HG02884 (cell line): ENCODE data around the gene TBC1D10A.

Experiments
- ATAC-seq: cut with Tn5 transposase; IDR thresholded peaks from one replicate; pipeline ENCODE4 v1.9.1; 2021; ENCODE audit warnings: mild to moderate bottlenecking, moderate library complexity; ENCODE audit not compliant: unreplicated experiment

TBC1D10A gene

GRCh38 chr22:30287648-30288418, 38.9 kb downstream of the TBC1D10A start:
- ATAC-seq = no peak

DNA sequence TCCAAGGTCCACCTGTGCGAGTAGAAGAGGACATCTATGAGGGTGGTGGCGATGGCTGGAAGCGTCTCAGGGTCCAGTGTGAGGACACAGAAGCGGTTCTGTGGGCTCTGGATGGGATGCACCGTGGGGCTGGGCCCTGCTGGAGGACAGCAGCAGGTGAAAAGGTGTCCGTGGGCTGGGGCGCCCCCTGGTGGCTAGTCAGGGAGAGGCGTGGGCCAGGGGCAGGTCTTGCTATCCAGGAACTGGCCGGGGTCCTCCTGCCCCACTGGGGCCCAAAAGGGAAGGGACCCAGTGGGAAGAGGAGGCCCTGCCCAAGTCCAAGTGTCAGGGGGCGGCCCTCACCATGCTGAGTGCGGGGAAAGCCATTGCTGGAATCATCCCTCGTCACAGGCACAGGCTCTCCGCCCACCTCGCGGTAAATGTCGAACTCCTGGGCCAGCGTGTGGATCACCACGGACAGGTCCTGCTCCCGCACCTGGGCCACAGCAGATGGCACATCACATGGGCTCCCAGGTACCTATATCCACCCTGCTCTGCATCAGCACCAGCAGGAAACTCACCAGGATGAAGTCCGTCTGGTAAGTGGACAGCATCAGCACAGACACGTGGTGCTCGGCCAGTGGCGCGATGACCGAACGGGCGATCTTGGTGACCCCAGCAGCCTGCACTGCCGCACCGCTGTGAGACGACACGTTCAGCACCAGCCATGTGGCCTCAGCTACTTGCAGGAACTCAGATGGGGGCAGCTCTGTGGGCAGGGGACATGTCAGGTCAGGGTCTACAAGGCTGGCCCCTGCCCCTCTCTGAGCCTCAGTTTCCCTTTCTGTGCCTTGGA, 39.7 kb downstream of the TBC1D10A start:
- ATAC-seq = no peak

GRCh38 chr22:30286331-30286730, 40.4 kb downstream of the TBC1D10A start:
- no peak for ATAC-seq

GRCh38 chr22:30285846-30286200, 40.9 kb downstream of the TBC1D10A start:
- no peak for ATAC-seq

- no peak for ATAC-seq
These were observed 41.4 kb downstream of the TBC1D10A start for GRCh38 chr22:30285176-30285845.

GRCh38 chr22:30284666-30285065, 42.1 kb downstream of the TBC1D10A start:
- ATAC-seq = no peak

- ATAC-seq = no peak
These were observed 42.6 kb downstream of the TBC1D10A start for GRCh38 chr22:30284172-30284571.

DNA sequence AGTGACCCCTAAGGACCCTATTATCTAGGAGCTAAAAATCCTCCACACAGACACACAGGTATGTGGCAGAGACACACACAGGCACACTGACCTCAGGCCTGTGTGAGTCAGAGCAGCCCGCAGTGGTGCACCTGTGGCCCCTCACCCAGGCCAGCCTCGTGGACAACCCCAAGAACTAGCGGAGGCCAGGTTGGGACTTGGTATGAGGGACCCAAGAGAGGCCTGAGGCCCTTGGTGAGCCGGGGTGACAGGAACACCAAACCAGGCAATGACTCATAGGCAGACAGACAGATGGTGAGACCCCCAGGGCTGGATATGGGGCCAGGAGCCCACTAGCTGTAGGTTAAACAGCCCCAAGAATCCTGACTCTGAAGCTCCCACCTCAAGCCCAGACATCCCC, 43.4 kb downstream of the TBC1D10A start:
- no peak for ATAC-seq

DNA sequence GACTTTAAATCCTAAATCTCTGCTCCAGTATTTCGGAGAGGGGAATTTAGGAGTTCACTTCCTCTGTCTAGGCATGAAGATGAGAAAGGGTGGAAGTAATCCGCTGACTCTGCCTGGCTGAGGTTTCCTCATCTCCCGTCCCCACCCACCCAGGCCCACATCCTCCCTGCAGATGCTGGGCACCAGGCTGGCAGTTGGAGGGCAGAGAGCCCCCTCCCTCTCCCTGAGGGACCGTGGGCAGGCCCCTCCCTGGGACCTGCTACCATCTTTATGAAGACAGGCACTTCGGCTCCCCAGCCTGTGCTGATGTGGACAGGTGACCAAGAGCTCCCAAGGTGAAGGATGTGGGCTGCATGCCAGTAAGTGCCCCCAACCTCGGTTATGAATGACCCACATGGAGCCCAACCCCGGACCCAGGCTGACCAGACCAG, 44.1 kb downstream of the TBC1D10A start:
- ATAC-seq = no peak

DNA sequence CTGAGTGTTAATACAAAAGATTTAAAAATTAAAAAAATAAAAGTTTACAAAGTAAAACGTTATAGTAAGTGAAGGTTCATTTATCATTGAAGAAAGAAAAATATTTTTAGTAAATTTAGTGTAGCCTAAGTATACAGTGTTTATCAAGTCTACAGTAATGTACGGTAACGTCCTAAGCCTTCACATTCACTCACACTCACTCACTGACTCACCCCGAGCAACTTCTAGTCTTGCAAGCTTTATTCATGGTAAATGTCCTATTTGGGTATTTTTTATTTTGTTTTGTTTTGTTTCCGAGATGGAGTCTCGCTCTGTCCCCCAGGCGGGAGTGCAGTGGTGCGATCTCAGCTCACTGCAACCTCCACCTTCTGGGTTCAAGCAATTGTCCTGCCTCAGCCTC, 46.2 kb downstream of the TBC1D10A start:
- no peak for ATAC-seq

GRCh38 chr22:30279932-30280331, 46.8 kb downstream of the TBC1D10A start:
- ATAC-seq = no peak

GRCh38 chr22:30279046-30279788, 47.5 kb downstream of the TBC1D10A start:
- no peak for ATAC-seq

- no peak for ATAC-seq
These were observed 49.0 kb downstream of the TBC1D10A start for GRCh38 chr22:30277547-30278344.

DNA sequence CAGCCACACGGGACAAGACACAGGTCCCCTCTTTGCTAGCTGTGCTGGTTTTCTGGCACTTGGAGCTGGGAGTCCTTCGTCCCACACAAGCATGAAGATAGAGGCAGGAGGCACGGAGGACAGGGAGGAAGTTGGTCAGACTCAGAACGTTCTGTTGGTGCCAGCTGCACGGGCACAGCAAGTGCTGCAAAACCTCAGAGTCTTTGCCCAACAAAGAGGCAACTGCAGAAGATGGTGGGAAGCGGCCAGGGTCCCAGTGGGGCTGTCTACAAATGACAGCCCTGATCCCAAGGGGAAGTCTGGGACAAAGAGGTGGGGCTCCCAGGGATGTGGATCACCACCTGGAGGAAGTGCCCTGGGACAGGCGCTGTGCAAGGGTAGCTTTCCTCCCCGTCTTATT, 50.7 kb downstream of the TBC1D10A start:
- no peak for ATAC-seq

DNA sequence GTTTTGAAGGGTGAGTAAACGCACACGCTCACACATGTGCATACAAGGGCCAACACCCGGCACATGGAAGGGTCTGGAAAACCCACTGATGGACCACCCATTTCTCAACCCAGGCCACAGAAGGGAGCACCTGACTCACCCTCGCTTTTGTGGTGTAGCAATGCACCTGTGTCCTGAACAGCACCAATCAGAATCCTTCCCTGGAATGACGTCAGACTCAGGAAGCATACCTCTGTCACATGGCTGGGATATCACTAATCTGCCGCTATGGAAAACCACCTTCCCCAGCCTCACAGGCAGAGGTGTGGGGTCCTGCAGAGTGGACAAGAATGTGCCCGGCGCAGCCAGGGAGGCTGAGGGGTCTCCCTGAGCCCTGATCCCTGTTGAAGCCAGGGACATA, 51.1 kb downstream of the TBC1D10A start:
- ATAC-seq = no peak

DNA sequence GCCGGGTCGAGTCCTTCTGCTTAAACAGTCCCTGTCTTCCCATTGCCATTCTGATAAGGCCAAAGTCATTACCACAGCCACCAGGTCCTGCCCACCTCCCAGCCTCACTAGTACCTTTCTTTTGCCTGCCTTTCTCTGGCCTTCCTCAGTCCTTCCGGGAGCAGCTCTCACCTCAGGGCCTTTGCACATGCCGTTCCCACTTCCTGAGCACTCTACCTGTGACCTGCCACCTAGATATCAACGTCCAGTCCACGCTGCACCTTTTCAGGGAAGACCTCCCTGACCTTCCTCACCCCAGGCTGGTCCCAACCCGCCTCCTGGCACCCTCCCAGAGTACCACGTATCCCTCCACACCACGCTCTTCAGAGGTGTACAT, 52.3 kb downstream of the TBC1D10A start:
- ATAC-seq = no peak

DNA sequence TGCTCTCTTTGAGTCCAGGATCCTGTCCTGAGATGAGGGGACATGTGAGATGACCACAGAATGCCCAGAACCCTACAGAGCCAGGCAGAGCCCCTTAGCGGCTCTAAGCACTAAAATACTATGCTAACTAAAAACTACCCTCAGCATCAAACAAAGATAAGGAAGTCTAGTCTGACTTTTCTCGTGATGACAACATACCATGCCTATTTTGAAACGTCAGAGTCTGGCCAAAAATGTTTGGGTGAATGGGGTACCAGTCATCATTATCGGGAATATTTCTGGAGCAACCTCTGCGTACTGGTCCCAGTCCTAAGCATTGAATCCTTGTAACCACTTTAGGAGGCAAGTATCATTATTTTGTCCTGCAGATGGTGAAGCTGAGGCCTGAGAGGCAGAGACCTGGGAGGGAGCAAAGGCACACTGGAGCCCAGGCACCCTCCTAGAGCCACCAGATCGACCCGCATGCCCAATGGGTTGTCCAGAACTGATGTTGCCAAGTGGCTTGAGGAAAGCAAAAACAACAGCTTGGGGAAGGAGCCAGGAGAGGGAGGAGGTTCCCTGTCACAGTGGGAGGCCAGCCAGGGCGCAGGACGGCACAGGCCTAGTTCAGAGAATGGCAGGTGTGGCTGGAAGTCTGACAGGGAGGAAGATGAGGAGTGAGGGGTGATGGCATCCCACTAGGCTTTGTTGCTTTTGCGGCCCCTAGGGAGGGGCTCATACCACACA, 52.9 kb downstream of the TBC1D10A start:
- ATAC-seq = no peak

DNA sequence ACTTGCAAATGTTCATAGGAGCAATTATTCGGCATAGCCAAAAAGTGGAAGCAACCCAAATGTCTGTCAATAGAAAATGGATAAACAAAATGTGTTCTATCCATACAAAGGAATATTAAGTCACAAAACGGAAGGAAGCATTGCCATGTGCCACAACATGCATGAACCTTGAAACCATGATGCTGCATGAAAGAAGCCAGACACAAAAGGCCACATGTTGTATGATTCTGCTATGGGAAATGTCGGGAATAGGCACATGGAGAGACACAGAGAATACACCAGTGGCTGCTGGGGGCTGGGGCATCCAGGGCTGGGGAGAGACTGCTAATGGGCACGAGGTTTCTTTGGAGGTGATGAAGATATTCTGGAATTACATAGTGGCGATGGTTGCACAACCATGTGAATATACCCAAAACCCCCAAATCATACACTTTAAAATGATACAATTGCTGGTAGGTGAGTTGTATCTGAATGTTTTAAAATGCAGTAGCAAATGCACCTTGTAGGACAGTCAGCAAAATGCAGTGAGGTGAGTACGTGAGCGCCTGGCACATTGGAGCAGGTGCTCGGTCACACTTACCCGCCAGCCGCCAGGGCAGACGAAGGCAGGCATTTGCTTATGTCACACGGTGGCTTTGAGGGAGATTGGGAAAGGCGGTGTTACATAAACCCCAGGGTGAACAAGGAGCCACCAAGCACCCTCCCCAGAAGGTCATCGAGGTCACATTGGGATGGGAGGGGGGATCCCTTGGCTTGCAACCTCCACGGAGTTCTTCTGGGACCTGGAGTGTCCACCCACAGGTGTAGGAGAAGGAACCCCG, 53.8 kb downstream of the TBC1D10A start:
- ATAC-seq = no peak

- ATAC-seq = no peak
These were observed 55.9 kb downstream of the TBC1D10A start for GRCh38 chr22:30270832-30271231.
